22Rv1 (cell line): ENCODE results near the gene DEAF1.

ENCODE experiments used
- CTCF ChIP-seq: fragments of 450-650 bp; IDR thresholded peaks from 2 replicates; pipeline ENCODE4 v1.5.1; 2017; ENCODE audit warnings: mild to moderate bottlenecking
- ZFX ChIP-seq: fragments of 450-650 bp; IDR thresholded peaks from 2 replicates; pipeline ENCODE4 v1.6.1; 2017; ENCODE audit warnings: antibody characterized with exemption, borderline replicate concordance

DNA sequence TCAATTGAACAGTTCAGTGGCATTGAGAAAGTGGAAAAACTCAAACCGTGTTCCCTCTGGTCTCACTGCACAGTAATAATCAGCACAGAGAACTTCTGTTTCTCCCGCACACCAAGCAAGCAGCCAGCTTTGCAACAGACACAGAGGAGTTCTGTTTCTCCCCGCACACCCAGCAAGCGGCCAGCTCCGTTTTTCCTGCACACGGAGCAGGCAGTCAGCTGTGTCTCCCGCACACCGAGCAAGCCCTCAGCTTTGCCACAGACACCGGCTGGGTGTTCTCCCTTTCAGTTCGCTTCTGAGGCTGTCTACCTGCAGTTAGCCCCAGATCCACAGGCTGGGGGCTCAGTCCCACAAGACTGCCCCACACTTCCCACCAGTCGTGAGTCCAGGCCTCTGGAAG lies 42.3 kb upstream of the DEAF1 start:
- TF ChIP-seq CTCF, result no peak
- TF ChIP-seq ZFX, result no peak
